Duodenal mucosa (tissue), 2 donors: Measurements from ENCODE around the gene CSF2.

ENCODE experiments used
- H3K27ac ChIP-seq: one replicate; pipeline ENCODE4 v1.7.0; 2013; ENCODE audit warnings: low read depth, low read length
- H3K27me3 ChIP-seq, 2 donors: one replicate each; pipeline ENCODE4 v1.7.0; 2013; ENCODE audit warnings: low read length in 2 of 2, control low read depth in 1 of 2; ENCODE audit not compliant: insufficient read depth in 2 of 2, control insufficient read depth in 1 of 2
- H3K36me3 ChIP-seq, 2 donors: one replicate each; pipeline ENCODE4 v1.7.0; 2013; ENCODE audit warnings: low read length in 2 of 2, control low read depth in 1 of 2; ENCODE audit not compliant: insufficient read depth in 2 of 2, control insufficient read depth in 1 of 2
- H3K4me1 ChIP-seq, 2 donors: one replicate each; pipeline ENCODE4 v1.7.0; 2013; ENCODE audit warnings: low read length in 2 of 2, control low read depth in 1 of 2; ENCODE audit not compliant: insufficient read depth in 2 of 2, control insufficient read depth in 1 of 2
- H3K4me3 ChIP-seq, 2 donors: one replicate each; pipeline ENCODE4 v1.7.0; 2013; ENCODE audit warnings: low read length in 2 of 2, low read depth in 1 of 2
- H3K9ac ChIP-seq, 2 donors: one replicate each; pipeline ENCODE4 v1.7.0; 2013; ENCODE audit warnings: low read length in 2 of 2, low read depth in 1 of 2
- H3K9me3 ChIP-seq, 2 donors: one replicate each; pipeline ENCODE4 v1.7.0; 2013; ENCODE audit warnings: low read length in 2 of 2, control low read depth in 1 of 2; ENCODE audit not compliant: control insufficient read depth in 1 of 2

Gene CSF2

GRCh38 chr5:132054031-132054696 is 19.4 kb upstream of the CSF2 start:
- no peaks in the 10 kb centered on the region for H3K27me3 ChIP-seq
- H3K27ac ChIP-seq = no peak overlapping the region
- H3K4me3 ChIP-seq = no peak overlapping the region
- H3K9me3 ChIP-seq = no peaks in the 10 kb centered on the region
- H3K4me1 ChIP-seq = no peaks in the 10 kb centered on the region
- no peak overlapping the region for H3K9ac ChIP-seq
- H3K36me3 ChIP-seq = no peaks in the 10 kb centered on the region

- no peaks in the 10 kb centered on the region for H3K27me3 ChIP-seq
- H3K9ac ChIP-seq = no peak overlapping the region
- no peak overlapping the region for H3K27ac ChIP-seq
- H3K4me3 ChIP-seq = no peak overlapping the region
- no peaks in the 10 kb centered on the region for H3K36me3 ChIP-seq
- H3K4me1 ChIP-seq = no peaks in the 10 kb centered on the region
- no peaks in the 10 kb centered on the region for H3K9me3 ChIP-seq
Observed at GRCh38 chr5:132054697-132055440, 18.7 kb upstream of the CSF2 start.

- no peaks in the 10 kb centered on the region for H3K27me3 ChIP-seq
- no peak overlapping the region for H3K9ac ChIP-seq
- H3K4me1 ChIP-seq = no peaks in the 10 kb centered on the region
- H3K9me3 ChIP-seq = no peaks in the 10 kb centered on the region
- H3K4me3 ChIP-seq = no peak overlapping the region
- H3K27ac ChIP-seq = no peak overlapping the region
- no peaks in the 10 kb centered on the region for H3K36me3 ChIP-seq
Observed at GRCh38 chr5:132055441-132055807, 18.2 kb upstream of the CSF2 start.

DNA sequence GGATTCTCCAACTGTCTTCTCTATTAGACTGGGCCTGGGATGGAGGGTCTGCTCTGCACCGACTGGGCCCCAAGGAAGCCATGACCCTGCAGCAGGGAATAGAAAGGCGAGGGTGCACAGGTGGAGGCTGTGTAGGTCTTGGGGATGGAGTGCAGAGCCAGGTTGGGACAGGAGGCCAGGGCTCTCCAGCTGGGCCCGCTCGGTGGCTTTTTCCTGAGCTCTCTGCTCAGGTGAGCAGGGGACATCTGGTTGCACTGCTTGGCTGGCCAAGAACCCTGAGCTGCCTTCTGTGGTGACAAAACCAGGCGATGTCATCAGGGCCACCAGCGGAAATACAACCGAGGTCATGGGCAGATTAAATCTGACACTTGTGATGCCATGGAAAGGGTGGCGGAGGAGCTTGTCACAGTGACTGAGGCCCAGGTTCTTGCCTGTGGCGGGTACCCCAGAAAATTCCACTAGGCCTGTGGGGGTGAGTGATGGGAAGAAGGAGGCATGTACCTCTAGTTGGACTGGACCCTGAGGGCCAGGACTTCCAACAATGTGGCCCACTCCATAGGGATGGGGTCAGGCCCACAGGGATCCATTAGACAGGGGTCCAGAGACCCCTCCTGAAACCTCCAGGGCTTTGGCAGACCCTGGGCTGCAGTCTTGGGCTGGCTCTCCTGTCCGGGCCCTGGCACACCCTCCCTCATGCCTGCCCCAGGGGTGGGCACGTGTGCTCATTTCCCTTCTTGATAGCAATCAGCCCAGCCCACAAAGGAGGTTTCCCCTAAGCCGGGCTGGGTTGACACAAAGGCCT is 17.6 kb upstream of the CSF2 start:
- Histone ChIP-seq H3K36me3 (no peaks in the 10 kb centered on the region), H3K4me3 (no peak overlapping the region), H3K4me1 (no peaks in the 10 kb centered on the region), H3K9me3 (no peaks in the 10 kb centered on the region), H3K9ac (no peak overlapping the region), H3K27me3 (no peaks in the 10 kb centered on the region), H3K27ac (no peak overlapping the region)

GRCh38 chr5:132056610-132057497 is 16.7 kb upstream of the CSF2 start:
- Histone ChIP-seq H3K9me3 (no peaks in the 10 kb centered on the region), H3K27ac (no peak overlapping the region), H3K4me3 (no peak overlapping the region), H3K9ac (no peak overlapping the region), H3K27me3 (no peaks in the 10 kb centered on the region), H3K36me3 (no peaks in the 10 kb centered on the region), H3K4me1 (no peaks in the 10 kb centered on the region)

DNA sequence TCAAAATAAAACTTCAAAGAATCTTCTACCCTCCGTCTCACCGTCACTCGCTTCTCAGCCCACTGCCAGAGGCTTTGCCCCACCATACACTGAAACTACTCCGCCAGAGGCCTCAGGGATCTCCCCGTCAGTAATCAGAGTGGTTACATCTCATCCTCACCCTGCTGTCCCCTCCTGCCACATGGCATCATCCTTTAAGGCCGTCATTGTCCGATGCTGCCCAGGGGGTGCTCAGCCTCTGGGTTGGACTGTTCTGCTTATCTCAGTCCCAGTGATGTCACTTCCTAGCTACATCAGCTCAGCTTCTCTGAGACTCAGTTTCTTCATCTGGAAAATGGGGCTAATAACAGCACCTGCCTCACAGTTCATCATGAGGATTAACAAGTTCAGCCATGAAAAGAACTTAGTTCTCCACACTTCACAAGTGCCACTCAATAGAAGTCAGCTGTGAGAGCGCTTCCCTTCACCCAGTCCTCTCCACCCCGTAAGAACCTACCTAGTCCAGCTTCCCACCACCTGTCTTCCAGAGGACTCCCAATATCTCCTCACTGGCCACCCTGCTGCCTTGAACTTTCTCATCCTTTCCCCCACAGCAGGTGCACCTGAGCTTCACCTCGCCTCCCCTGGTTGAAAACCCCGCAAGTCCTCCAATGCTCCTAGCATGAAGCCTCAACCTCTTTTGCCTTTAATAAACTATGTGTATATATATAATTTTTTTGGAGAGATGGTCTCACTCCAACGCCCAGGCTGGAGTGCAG is 15.9 kb upstream of the CSF2 start:
- Histone ChIP-seq H3K9me3 (no peaks in the 10 kb centered on the region), H3K27ac (no peak overlapping the region), H3K4me3 (no peak overlapping the region), H3K27me3 (no peaks in the 10 kb centered on the region), H3K9ac (no peak overlapping the region), H3K36me3 (no peaks in the 10 kb centered on the region), H3K4me1 (no peaks in the 10 kb centered on the region)

DNA sequence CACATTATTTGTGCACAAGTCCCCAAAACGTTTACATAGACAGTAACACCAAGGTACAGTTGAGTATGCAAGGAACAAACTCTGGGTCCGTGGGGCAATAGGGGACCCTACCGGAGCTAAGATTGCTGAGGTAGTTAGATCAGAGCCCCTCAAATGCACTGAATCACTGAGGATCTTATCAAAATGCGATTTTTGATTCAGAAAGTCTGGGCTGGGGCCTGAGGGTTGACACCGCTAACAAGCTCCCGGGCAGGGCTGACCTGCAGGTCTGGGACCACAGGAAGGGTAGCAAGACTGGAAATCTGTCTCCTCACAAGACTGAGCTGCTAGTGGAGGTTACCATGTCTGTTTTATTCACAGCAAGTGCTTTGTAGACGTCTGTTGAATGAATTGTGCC is 14.9 kb upstream of the CSF2 start:
- Histone ChIP-seq H3K9ac (no peak overlapping the region), H3K4me3 (no peak overlapping the region), H3K27ac (no peak overlapping the region), H3K9me3 (no peaks in the 10 kb centered on the region), H3K4me1 (peaks cover 0 to 4% of the 10 kb centered on the region in 2 donors), H3K27me3 (no peaks in the 10 kb centered on the region), H3K36me3 (no peaks in the 10 kb centered on the region)

GRCh38 chr5:132059043-132059695 is 14.4 kb upstream of the CSF2 start:
- H3K9ac ChIP-seq = no peak overlapping the region

More at GRCh38 chr5:132059043-132059695, 14.4 kb upstream of the CSF2 start:
- Histone ChIP-seq H3K27ac (no peak overlapping the region), H3K4me3 (no peak overlapping the region), H3K4me1 (peaks cover 0 to 4% of the 10 kb centered on the region in 2 donors), H3K27me3 (no peaks in the 10 kb centered on the region), H3K36me3 (no peaks in the 10 kb centered on the region), H3K9me3 (no peaks in the 10 kb centered on the region)
